K562 (cell line): ENCODE data around the gene ANKLE2. TPM values are rescaled to one million over a fixed set of nuclear protein-coding genes. Genes with fewer than 3 reads are reported as not detected.

Experiments
- DPF2 ChIP-seq: fragments of 450-650 bp; IDR thresholded peaks from 2 replicates; pipeline ENCODE4 v1.6.1; 2016
- EGR1 ChIP-seq: fragments of 450-650 bp; conservative IDR thresholded peaks from 2 replicates; pipeline ENCODE4 v1.6.1; 2017; ENCODE audit warnings: mild to moderate bottlenecking
- HDAC3 ChIP-seq: fragments of 450-650 bp; IDR thresholded peaks from 2 replicates; pipeline ENCODE4 v1.6.1; 2018; ENCODE audit warnings: borderline replicate concordance, mild to moderate bottlenecking, moderate library complexity; ENCODE audit not compliant: partially characterized antibody
- L3MBTL2 ChIP-seq: fragments of 450-650 bp; IDR thresholded peaks from 2 replicates; pipeline ENCODE4 v1.6.1; 2016; ENCODE audit warnings: mild to moderate bottlenecking, moderate library complexity
- NCOA2 ChIP-seq, 2 experiments: fragments of 450-650 bp; IDR thresholded peaks; 2 replicates each; pipeline ENCODE4 v1.6.1; 2018; ENCODE audit warnings: mild to moderate bottlenecking in 2 of 2, moderate library complexity in 1 of 2; ENCODE audit not compliant: partially characterized antibody in 2 of 2
- POLR2G ChIP-seq: fragments of 200-400 bp; formaldehyde crosslinking; IDR thresholded peaks from 2 replicates; pipeline ENCODE4 v1.6.1; 2017; ENCODE audit warnings: low read depth, mild to moderate bottlenecking, antibody characterized with exemption, low read length, moderate library complexity
- PURB ChIP-seq: sonication (generic); formaldehyde crosslinking; IDR thresholded peaks from 2 replicates; pipeline ENCODE4 v1.9.0; 2021; ENCODE audit warnings: low read depth, mild to moderate bottlenecking, missing genetic modification reagents
- SMAD4 ChIP-seq: fragments of 250-450 bp; sonication (Bioruptor Pico); conservative IDR thresholded peaks from 2 replicates; pipeline ENCODE4 v1.8.0; 2021; ENCODE audit warnings: inconsistent platforms, mild to moderate bottlenecking, moderate library complexity
- SMARCE1 ChIP-seq: fragments of 450-650 bp; IDR thresholded peaks from 2 replicates; pipeline ENCODE4 v1.7.1; 2016; ENCODE audit warnings: mild to moderate bottlenecking
- SP2 ChIP-seq: IDR thresholded peaks from 2 replicates; pipeline ENCODE4 v1.6.1; 2011; ENCODE audit warnings: mild to moderate bottlenecking, low read depth, low read length, moderate library complexity; ENCODE audit not compliant: poor library complexity, severe bottlenecking; ENCODE audit errors: extremely low read depth
- SPI1 ChIP-seq: IDR thresholded peaks from 2 replicates; pipeline ENCODE4 v1.6.1; 2011; ENCODE audit warnings: low read depth, low read length, control low read depth, borderline replicate concordance
- TAF1 ChIP-seq: IDR thresholded peaks from 2 replicates; pipeline ENCODE4 v1.6.1; 2011; ENCODE audit warnings: mild to moderate bottlenecking, low read length, moderate library complexity; ENCODE audit not compliant: insufficient read depth, control insufficient read depth, severe bottlenecking; ENCODE audit errors: extremely low read depth
- THRAP3 ChIP-seq: fragments of 450-650 bp; IDR thresholded peaks from 2 replicates; pipeline ENCODE4 v1.6.1; 2016; ENCODE audit warnings: mild to moderate bottlenecking, inconsistent platforms, borderline replicate concordance
- YY1 ChIP-seq, 3 experiments: IDR thresholded peaks; 2 replicates each; pipeline ENCODE4 v1.6.1; 2011; ENCODE audit warnings: low read length in 2 of 3, mild to moderate bottlenecking in 2 of 3, moderate library complexity in 2 of 3, borderline replicate concordance in 1 of 3, control low read depth in 1 of 3, low read depth in 1 of 3; ENCODE audit not compliant: insufficient read depth in 3 of 3, insufficient replicate concordance in 2 of 3, control insufficient read depth in 1 of 3, insufficient read length in 1 of 3; ENCODE audit errors: extremely low read depth in 1 of 3
- polyA plus RNA-seq, 8 experiments: library from polyadenylated mRNA; depleted of rRNA in 4 of 8; stranded (reverse) in 5 of 8; unstranded in 3 of 8; fragments of >200 nt; fragmentation: Nextera tagmentation in 2 of 8; fragmentation: Illumina TruSeq in 1 of 8; extraction: Ambion mirVana in 2 of 8; extraction: Trizol in 1 of 8; gene quantifications; 2 replicates each; pipeline versions ENCODE4 v1.2.1 to v1.2.3, GENCODE V29; 2011 to 2014; ENCODE audit warnings: inconsistent platforms in 1 of 8, missing spikeins in 1 of 8
- total RNA-seq, 7 experiments: library from RNA; depleted of rRNA in 6 of 7; stranded (reverse); fragments of >200 nt in 6 of 7; fragmentation: Illumina TruSeq in 2 of 7; extraction: Trizol in 2 of 7; gene quantifications; 2 replicates each; pipeline versions ENCODE4 v1.2.1 to v1.2.3, GENCODE V29; 2011 to 2021; ENCODE audit warnings: low replicate concordance in 1 of 7
- TF ChIP-seq, protein P1 (sequence below): fragments of 450-650 bp; formaldehyde crosslinking; IDR thresholded peaks from 2 replicates; pipeline ENCODE4 v1.4.0; 2020; ENCODE audit warnings: mild to moderate bottlenecking
- TF ChIP-seq, protein P2 (sequence below), 2 experiments: IDR thresholded peaks; 2 replicates each; pipeline ENCODE4 v1.6.1; 2011; ENCODE audit warnings: borderline replicate concordance in 1 of 2, control low read depth in 1 of 2, low read depth in 1 of 2, low read length in 1 of 2, mild to moderate bottlenecking in 1 of 2, mixed read lengths in 1 of 2, moderate library complexity in 1 of 2; ENCODE audit not compliant: insufficient read depth in 1 of 2, insufficient read length in 1 of 2, poor library complexity in 1 of 2, severe bottlenecking in 1 of 2; ENCODE audit errors: extremely low read depth in 1 of 2

ANKLE2 gene
- total and polyA plus RNA-seq, 9 of the 15 experiments (the other 6 are each of a cell fraction or from before 2014, with no cell fraction given) = 3.2 to 57.7 (median 45.6) TPM

- TF ChIP-seq EGR1 = peak; percentile 41; the same call in 1 of the 2 replicates
- TF ChIP-seq THRAP3 = no peak
- TF ChIP-seq DPF2 = peak; percentile 41; the same call in 1 of the 2 replicates
- TF ChIP-seq, protein P1, sequence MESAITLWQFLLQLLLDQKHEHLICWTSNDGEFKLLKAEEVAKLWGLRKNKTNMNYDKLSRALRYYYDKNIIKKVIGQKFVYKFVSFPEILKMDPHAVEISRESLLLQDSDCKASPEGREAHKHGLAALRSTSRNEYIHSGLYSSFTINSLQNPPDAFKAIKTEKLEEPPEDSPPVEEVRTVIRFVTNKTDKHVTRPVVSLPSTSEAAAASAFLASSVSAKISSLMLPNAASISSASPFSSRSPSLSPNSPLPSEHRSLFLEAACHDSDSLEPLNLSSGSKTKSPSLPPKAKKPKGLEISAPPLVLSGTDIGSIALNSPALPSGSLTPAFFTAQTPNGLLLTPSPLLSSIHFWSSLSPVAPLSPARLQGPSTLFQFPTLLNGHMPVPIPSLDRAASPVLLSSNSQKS (CRISPR knock-in tag) = no peak
- peak; percentile 94 for TF ChIP-seq L3MBTL2
- TF ChIP-seq TAF1 = peak; percentile 63
- no peak for TF ChIP-seq HDAC3
- peak; percentile 40; the same call in 1 of the 2 replicates for TF ChIP-seq SPI1
- TF ChIP-seq POLR2G = peak; percentile 97
- TF ChIP-seq SP2 = no peak
- peak; percentile 61 for TF ChIP-seq SMARCE1
- TF ChIP-seq YY1 (IDR thresholded peaks at IDR 0.05; ENCODE audit: borderline replicate concordance in 1 of 3, control insufficient read depth in 1 of 3, extremely low read depth in 1 of 3, insufficient read depth in 3 of 3, insufficient read length in 1 of 3, insufficient replicate concordance in 2 of 3, low read depth in 1 of 3, low read length in 2 of 3) = peak in 2 of 3 experiments; percentile 71 to 83
- TF ChIP-seq PURB (CRISPR knock-in tag) = no peak
- peak; percentile 65 for TF ChIP-seq SMAD4
- no peak for TF ChIP-seq NCOA2 (IDR thresholded peaks at IDR 0.05; ENCODE audit: partially characterized antibody in 2 of 2)
- TF ChIP-seq, protein P2, sequence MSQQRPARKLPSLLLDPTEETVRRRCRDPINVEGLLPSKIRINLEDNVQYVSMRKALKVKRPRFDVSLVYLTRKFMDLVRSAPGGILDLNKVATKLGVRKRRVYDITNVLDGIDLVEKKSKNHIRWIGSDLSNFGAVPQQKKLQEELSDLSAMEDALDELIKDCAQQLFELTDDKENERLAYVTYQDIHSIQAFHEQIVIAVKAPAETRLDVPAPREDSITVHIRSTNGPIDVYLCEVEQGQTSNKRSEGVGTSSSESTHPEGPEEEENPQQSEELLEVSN (IDR thresholded peaks at IDR 0.05; ENCODE audit: borderline replicate concordance in 1 of 2, extremely low read depth in 1 of 2, insufficient read depth in 1 of 2, insufficient read length in 1 of 2, low read depth in 1 of 2, low read length in 1 of 2, poor library complexity in 1 of 2, severe bottlenecking in 1 of 2) = peak in 1 of 2 experiments; percentile 79
Observed at GRCh38 chr12:132761921-132762583, 420 bp upstream of the ANKLE2 start (continued).
